Stimulated activated naive B cell treated with anti-CD40 and anti-IgM and Interleukin-4, amounts not matched to agents 10 μg/mL and 1 μg/mL and 100 μg/mL, for 72 hours (primary cell): Measurements from ENCODE around the gene TMTC4.
"Not testable (repeated sequence)": the region's sequence is repeated elsewhere in the genome, so short reads cannot be mapped to it uniquely, and the experiment has no call there.

Experiments
- ATAC-seq, 2 donors: fragments of 150-1000 bp; cut with Tn5 transposase; replicated peaks; 2 replicates each; pipeline ENCODE4 v1.10.0; 2021; ENCODE audit warnings: moderate library complexity in 1 of 2
- DNase-seq: peaks from one replicate; pipeline ENCODE4 v3.0.0; 2021
- H3K27ac Mint-ChIP-seq: one replicate; pipeline ENCODE4 v1.8.0; 2022; ENCODE audit warnings: mild to moderate bottlenecking, mixed read lengths
- H3K27me3 Mint-ChIP-seq, 2 donors: one replicate each; pipeline ENCODE4 v1.8.0; 2022; ENCODE audit warnings: mixed read lengths in 2 of 2
- H3K36me3 Mint-ChIP-seq, 2 donors: one replicate each; pipeline ENCODE4 v1.8.0; 2022; ENCODE audit warnings: mixed read lengths in 2 of 2, mild to moderate bottlenecking in 1 of 2
- H3K4me1 Mint-ChIP-seq, 2 donors: one replicate each; pipeline ENCODE4 v1.8.0; 2022; ENCODE audit warnings: mixed read lengths in 2 of 2, mild to moderate bottlenecking in 1 of 2
- H3K4me3 Mint-ChIP-seq, 2 donors: one replicate each; pipeline ENCODE4 v1.8.0; 2022; ENCODE audit warnings: mild to moderate bottlenecking in 2 of 2, mixed read lengths in 2 of 2, moderate library complexity in 1 of 2
- H3K9me3 Mint-ChIP-seq, 2 donors: one replicate each; pipeline ENCODE4 v1.8.0; 2022; ENCODE audit warnings: mixed read lengths in 2 of 2, mild to moderate bottlenecking in 1 of 2

Gene TMTC4

GRCh38 chr13:100674572-100674871 is at the start of gene TMTC4:
Gene TMTC4 (minus strand): TSS chr13:100674795. CDS start chr13:100670362, 4,433 bp downstream.
- peaks cover 17 to 24% of the 10 kb centered on the region in 2 donors for H3K4me1 Mint-ChIP-seq
- ATAC-seq (peak; percentile 48 to 53), DNase-seq (no peak)
- H3K27ac Mint-ChIP-seq = peak within 1 kb of the TSS; percentile 92
- H3K36me3 Mint-ChIP-seq = peaks cover 0 to 1% of the 10 kb centered on the region in 2 donors
- H3K27me3 Mint-ChIP-seq = peaks cover 6 to 17% of the 10 kb centered on the region in 2 donors
- no peaks in the 10 kb centered on the region for H3K9me3 Mint-ChIP-seq
- H3K4me3 Mint-ChIP-seq = peak within 1 kb of the TSS; percentile 93 to 94

GRCh38 chr13:100722517-100722916 is 47.9 kb upstream of the TMTC4 start:
- no peak overlapping the region for H3K4me3 Mint-ChIP-seq
- DNase-seq (no peak), ATAC-seq (no peak)
- peaks cover 29 to 31% of the 10 kb centered on the region in 2 donors for H3K27me3 Mint-ChIP-seq
- H3K36me3 Mint-ChIP-seq = peaks cover 0 to 2% of the 10 kb centered on the region in 2 donors
- peaks cover 1 to 7% of the 10 kb centered on the region in 2 donors for H3K4me1 Mint-ChIP-seq
- H3K27ac Mint-ChIP-seq = no peak overlapping the region
- H3K9me3 Mint-ChIP-seq = peaks cover 5 to 8% of the 10 kb centered on the region in 2 donors

GRCh38 chr13:100721885-100722512 is 47.4 kb upstream of the TMTC4 start:
- Mint-ChIP-seq H3K4me1 (peaks cover 1 to 7% of the 10 kb centered on the region in 2 donors), H3K4me3 (no peak overlapping the region), H3K27me3 (peaks cover 31% of the 10 kb centered on the region in 2 donors), H3K27ac (no peak overlapping the region), H3K9me3 (peaks cover 4 to 6% of the 10 kb centered on the region in 2 donors), H3K36me3 (peaks cover 0 to 1% of the 10 kb centered on the region in 2 donors)
- ATAC-seq (peak; percentile 60 to 67), DNase-seq (peak; percentile 4)

GRCh38 chr13:100715604-100716003 is 41.0 kb upstream of the TMTC4 start:
- peaks cover 2 to 8% of the 10 kb centered on the region in 2 donors for H3K9me3 Mint-ChIP-seq

GRCh38 chr13:100714478-100714877 is 39.9 kb upstream of the TMTC4 start:
- Mint-ChIP-seq H3K36me3 (no peaks in the 10 kb centered on the region), H3K9me3 (peaks cover 0 to 4% of the 10 kb centered on the region in 2 donors), H3K4me3 (no peak overlapping the region), H3K27ac (no peak overlapping the region), H3K27me3 (peaks cover 9 to 12% of the 10 kb centered on the region in 2 donors), H3K4me1 (peaks cover 0 to 6% of the 10 kb centered on the region in 2 donors)
- no peak for DNase-seq
- ATAC-seq = no peak

More at GRCh38 chr13:100715604-100716003, 41.0 kb upstream of the TMTC4 start:
- DNase-seq = no peak
- Mint-ChIP-seq H3K4me3 (no peak overlapping the region), H3K27ac (no peak overlapping the region), H3K27me3 (peaks cover 9 to 16% of the 10 kb centered on the region in 2 donors), H3K4me1 (peaks cover 0 to 6% of the 10 kb centered on the region in 2 donors), H3K36me3 (no peaks in the 10 kb centered on the region)
- ATAC-seq = no peak

GRCh38 chr13:100710176-100710575 is 35.6 kb upstream of the TMTC4 start:
- peaks cover 0 to 4% of the 10 kb centered on the region in 2 donors for H3K9me3 Mint-ChIP-seq
- no peak overlapping the region for H3K4me3 Mint-ChIP-seq
- DNase-seq (no peak), ATAC-seq (no peak)
- no peak overlapping the region for H3K27ac Mint-ChIP-seq
- no peaks in the 10 kb centered on the region for H3K36me3 Mint-ChIP-seq
- H3K4me1 Mint-ChIP-seq = peaks cover 0 to 6% of the 10 kb centered on the region in 2 donors
- no peaks in the 10 kb centered on the region for H3K27me3 Mint-ChIP-seq

- DNase-seq = no peak
- Mint-ChIP-seq H3K9me3 (peaks cover 0 to 4% of the 10 kb centered on the region in 2 donors), H3K36me3 (no peaks in the 10 kb centered on the region), H3K4me3 (no peak overlapping the region), H3K4me1 (peaks cover 0 to 6% of the 10 kb centered on the region in 2 donors), H3K27ac (no peak overlapping the region), H3K27me3 (no peaks in the 10 kb centered on the region)
- no peak for ATAC-seq
These were observed 33.5 kb upstream of the TMTC4 start for GRCh38 chr13:100707818-100708740.

GRCh38 chr13:100698331-100698730 is 23.7 kb upstream of the TMTC4 start:
- not testable (repeated sequence) for ATAC-seq, H3K4me3 Mint-ChIP-seq, DNase-seq, H3K4me1 Mint-ChIP-seq, H3K27ac Mint-ChIP-seq, H3K9me3 Mint-ChIP-seq, H3K36me3 Mint-ChIP-seq
- H3K27me3 Mint-ChIP-seq = peaks cover 17 to 27% of the 10 kb centered on the region in 2 donors

GRCh38 chr13:100695509-100695773 is 20.8 kb upstream of the TMTC4 start:
- Mint-ChIP-seq H3K27me3 (peaks cover 28 to 49% of the 10 kb centered on the region in 2 donors), H3K9me3 (peaks cover 0 to 6% of the 10 kb centered on the region in 2 donors), H3K27ac (no peak overlapping the region), H3K36me3 (peaks cover 0 to 2% of the 10 kb centered on the region in 2 donors), H3K4me1 (no peaks in the 10 kb centered on the region), H3K4me3 (no peak overlapping the region)
- DNase-seq (no peak), ATAC-seq (no peak)

GRCh38 chr13:100694722-100695508 is 20.3 kb upstream of the TMTC4 start:
- H3K4me3 Mint-ChIP-seq = no peak overlapping the region
- peaks cover 0 to 10% of the 10 kb centered on the region in 2 donors for H3K9me3 Mint-ChIP-seq
- H3K36me3 Mint-ChIP-seq = peaks cover 0 to 2% of the 10 kb centered on the region in 2 donors
- no peaks in the 10 kb centered on the region for H3K4me1 Mint-ChIP-seq
- H3K27me3 Mint-ChIP-seq = peaks cover 28 to 49% of the 10 kb centered on the region in 2 donors
- DNase-seq (no peak), ATAC-seq (no peak)
- H3K27ac Mint-ChIP-seq = no peak overlapping the region

- Mint-ChIP-seq H3K4me1 (peaks cover 0 to 2% of the 10 kb centered on the region in 2 donors), H3K36me3 (peaks cover 5 to 6% of the 10 kb centered on the region in 2 donors), H3K27ac (no peak overlapping the region), H3K9me3 (peaks cover 11 to 17% of the 10 kb centered on the region in 2 donors), H3K27me3 (peaks cover 25 to 58% of the 10 kb centered on the region in 2 donors), H3K4me3 (no peak overlapping the region)
- ATAC-seq (no peak), DNase-seq (no peak)
These were observed 14.6 kb upstream of the TMTC4 start for GRCh38 chr13:100689191-100689590.

- Mint-ChIP-seq H3K4me3 (no peak overlapping the region), H3K36me3 (no peaks in the 10 kb centered on the region), H3K27me3 (peaks cover 18 to 28% of the 10 kb centered on the region in 2 donors), H3K4me1 (peaks cover 8 to 10% of the 10 kb centered on the region in 2 donors), H3K9me3 (no peaks in the 10 kb centered on the region), H3K27ac (no peak overlapping the region)
- DNase-seq = no peak
- no peak for ATAC-seq
These were observed 5.5 kb upstream of the TMTC4 start for GRCh38 chr13:100680131-100680530.

GRCh38 chr13:100677128-100677527 is 2.5 kb upstream of the TMTC4 start:
- H3K9me3 Mint-ChIP-seq, H3K36me3 Mint-ChIP-seq, H3K27ac Mint-ChIP-seq, ATAC-seq, DNase-seq, H3K4me3 Mint-ChIP-seq: not testable (repeated sequence)
- Mint-ChIP-seq H3K4me1 (peaks cover 17 to 24% of the 10 kb centered on the region in 2 donors), H3K27me3 (peaks cover 6 to 17% of the 10 kb centered on the region in 2 donors)

- H3K4me1 Mint-ChIP-seq = peaks cover 17 to 24% of the 10 kb centered on the region in 2 donors
- H3K4me3 Mint-ChIP-seq = peak overlapping the region; percentile 93
- peaks cover 6 to 17% of the 10 kb centered on the region in 2 donors for H3K27me3 Mint-ChIP-seq
- H3K36me3 Mint-ChIP-seq = no peaks in the 10 kb centered on the region
- no peaks in the 10 kb centered on the region for H3K9me3 Mint-ChIP-seq
- DNase-seq = no peak
- no peak for ATAC-seq
- H3K27ac Mint-ChIP-seq = peak overlapping the region; percentile 92
These were observed 1.1 kb upstream of the TMTC4 start for GRCh38 chr13:100675661-100676129.
